Skeletal muscle cell (primary cell): Measurements from ENCODE around the gene CYP1A2.
"Not testable (repeated sequence)": the region's sequence is repeated elsewhere in the genome, so short reads cannot be mapped to it uniquely, and the experiment has no call there.

ENCODE experiments used
- DNase-seq: peaks from one replicate; pipeline ENCODE4 v3.0.0-alpha.2; 2010; ENCODE audit warnings: low read depth
- H3K4me3 ChIP-seq: 2 replicates; pipeline ENCODE4 v1.5.1; 2011; ENCODE audit warnings: low read depth, mild to moderate bottlenecking, control low read depth, low read length, moderate library complexity

Gene CYP1A2

DNA sequence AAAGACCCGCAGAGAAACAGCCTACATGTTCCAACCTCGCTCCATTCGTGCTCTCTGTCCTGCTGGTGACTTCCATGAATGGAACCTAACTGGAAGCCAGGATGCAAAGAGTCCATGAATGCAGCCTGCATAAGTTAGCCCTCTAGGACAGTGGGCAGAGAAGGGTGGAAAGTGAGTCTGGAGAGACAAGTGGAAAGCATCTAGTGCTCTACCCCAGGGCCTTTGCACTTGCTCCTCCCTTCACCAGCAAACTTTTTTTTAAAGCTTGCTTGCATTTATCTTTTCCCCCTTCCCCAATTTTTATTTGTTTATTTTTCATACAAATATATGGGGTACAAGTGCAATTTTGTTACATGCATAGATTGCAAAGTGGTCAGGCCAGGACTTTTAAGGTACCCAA lies 15.4 kb upstream of the CYP1A2 start:
- no peak for DNase-seq

DNA sequence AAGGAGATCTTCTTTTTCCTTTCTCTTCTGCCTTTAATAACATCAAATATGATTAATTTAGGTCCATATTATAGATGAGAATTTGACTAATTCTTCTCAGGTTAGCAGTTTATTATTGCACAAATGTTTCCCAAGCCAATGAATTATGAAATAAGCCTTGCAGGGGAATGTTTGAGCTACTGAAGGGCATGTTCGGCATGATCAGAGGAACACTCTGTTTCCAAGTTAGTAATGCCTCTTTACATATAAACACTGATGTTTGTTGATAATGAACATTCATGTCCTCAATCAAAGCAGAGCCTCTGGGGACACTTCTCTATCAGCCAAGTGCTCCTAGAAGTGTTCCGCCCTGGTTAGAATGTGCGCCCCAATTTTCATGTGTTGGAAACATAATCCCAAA lies 13.3 kb upstream of the CYP1A2 start:
- H3K4me3 ChIP-seq, result no peak overlapping the region
- no peak for DNase-seq

More for the DNA sequence above, 15.4 kb upstream of the CYP1A2 start:
- no peak overlapping the region for H3K4me3 ChIP-seq

DNA sequence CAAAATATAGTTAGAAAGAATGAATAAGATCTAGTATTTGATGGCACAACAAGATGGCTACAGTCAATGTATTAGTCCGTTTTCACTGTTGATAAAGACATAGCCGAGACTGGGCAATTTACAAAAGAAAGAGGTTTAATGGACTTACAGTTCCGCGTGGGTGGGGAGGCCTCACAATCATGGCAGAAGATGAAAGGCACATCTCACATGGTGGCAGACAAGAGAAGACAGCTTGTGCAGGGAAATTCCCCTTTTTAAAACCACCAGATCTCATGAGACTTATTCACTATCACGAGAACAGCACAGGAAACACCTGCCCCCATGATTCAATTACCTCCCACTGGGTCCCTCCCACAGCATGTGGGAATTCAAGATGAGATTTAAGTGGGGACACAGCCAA lies 10.4 kb upstream of the CYP1A2 start:
- H3K4me3 ChIP-seq, DNase-seq: not testable (repeated sequence)

DNA sequence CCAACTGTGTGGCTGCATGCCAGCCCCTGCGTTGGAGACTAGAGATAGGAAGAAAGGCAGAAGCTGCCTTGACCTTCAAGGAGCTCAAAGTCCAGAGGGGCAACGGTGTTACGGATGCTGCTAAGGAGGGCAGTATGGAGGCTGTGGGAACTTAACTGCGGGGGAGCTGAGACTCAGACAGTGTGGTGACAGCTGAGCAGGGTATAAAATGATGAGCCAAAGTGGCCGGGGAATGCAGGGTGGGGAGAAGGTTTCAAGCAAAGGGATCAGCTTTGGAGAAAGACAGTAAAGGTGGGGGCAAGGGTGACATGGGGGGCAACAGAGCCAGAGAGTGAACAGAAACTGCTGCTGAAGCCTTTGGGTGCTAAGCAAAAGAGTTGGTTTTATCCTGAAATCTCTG lies 6.2 kb upstream of the CYP1A2 start:
- no peak for DNase-seq
- H3K4me3 ChIP-seq, result no peak overlapping the region

DNA sequence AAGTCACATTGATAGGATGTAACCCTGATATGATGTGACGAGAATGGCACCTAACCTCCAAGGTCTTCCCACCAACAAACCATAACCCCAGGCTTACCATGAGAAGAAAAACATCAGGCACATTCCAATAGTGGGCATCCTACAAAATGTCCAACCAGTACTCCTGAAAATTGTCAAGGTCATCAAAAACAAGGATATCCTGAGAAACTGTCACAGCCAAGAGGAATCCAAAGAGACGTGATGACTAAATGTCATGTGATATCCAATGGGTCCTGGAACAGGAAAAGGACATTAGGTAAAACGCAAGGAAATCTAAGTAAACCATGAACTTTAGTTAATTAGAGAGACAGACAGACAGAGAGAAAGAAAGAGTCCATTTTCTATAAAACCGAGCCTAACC lies 2.3 kb upstream of the CYP1A2 start:
- no peak for DNase-seq
- no peak overlapping the region for H3K4me3 ChIP-seq

DNA sequence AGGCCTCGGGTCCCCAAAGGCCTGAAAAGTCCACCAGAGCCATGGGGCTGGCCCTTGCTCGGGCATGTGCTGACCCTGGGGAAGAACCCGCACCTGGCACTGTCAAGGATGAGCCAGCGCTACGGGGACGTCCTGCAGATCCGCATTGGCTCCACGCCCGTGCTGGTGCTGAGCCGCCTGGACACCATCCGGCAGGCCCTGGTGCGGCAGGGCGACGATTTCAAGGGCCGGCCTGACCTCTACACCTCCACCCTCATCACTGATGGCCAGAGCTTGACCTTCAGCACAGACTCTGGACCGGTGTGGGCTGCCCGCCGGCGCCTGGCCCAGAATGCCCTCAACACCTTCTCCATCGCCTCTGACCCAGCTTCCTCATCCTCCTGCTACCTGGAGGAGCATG lies 1.2 kb downstream of the CYP1A2 start:
- H3K4me3 ChIP-seq, result no peak overlapping the region
- no peak for DNase-seq

DNA sequence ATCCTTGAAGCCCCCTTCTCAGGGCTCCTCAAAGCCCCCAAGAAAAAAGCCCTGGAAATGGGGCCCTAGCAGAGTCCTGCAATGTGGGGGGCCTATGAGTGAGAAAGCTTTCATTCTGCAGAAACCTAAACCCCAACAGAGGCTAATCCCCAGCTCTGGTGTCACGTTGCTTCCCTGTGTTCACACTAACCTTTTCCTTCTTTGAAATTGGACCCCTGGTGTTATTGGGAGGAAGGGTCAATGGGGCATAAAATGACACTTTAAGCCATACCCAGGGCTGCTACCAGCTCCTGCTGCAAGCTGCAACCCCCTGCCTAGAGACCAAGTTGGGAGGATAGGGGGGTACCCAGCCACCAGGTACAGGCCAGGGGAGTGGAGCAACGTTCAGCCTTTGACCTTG lies 2.1 kb downstream of the CYP1A2 start:
- H3K4me3 ChIP-seq, result no peak overlapping the region
- no peak for DNase-seq

DNA sequence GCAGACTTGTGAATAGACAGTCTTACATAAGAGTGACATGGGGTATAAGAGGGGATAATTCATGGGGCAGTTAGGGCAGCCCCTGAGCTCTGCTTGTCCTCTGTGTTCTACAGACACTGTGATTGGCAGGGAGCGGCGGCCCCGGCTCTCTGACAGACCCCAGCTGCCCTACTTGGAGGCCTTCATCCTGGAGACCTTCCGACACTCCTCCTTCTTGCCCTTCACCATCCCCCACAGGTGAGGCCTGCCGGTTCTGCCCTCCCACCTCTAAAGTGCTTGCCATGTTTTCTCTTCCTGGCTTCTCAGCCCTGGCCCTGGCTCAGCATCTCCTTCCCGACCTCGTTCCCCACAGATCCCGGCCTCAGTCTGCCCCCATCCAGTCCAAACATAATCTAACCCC lies 3.4 kb downstream of the CYP1A2 start:
- no peak overlapping the region for H3K4me3 ChIP-seq
- DNase-seq, result no peak

DNA sequence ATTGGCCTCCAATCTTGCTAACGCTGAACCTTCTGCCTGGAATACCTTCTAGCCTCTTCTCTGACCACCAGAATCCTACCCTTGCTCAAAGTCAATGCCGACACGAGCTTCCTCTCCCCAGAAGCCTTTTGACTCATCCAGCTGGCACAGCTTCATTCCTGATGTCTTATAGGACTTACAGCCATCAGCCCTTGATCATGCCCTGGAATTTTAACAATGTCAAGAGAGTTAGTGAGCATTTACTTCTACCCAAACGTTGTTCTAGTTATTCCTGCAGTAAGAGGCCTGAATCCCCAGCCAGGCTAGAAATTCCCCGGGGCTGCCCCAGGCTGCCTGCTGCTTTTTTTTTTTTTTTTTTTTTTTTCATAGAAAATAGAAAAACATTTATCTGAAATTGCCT lies 3.9 kb downstream of the CYP1A2 start:
- peak; percentile 2 for DNase-seq
- H3K4me3 ChIP-seq, result no peak overlapping the region

DNA sequence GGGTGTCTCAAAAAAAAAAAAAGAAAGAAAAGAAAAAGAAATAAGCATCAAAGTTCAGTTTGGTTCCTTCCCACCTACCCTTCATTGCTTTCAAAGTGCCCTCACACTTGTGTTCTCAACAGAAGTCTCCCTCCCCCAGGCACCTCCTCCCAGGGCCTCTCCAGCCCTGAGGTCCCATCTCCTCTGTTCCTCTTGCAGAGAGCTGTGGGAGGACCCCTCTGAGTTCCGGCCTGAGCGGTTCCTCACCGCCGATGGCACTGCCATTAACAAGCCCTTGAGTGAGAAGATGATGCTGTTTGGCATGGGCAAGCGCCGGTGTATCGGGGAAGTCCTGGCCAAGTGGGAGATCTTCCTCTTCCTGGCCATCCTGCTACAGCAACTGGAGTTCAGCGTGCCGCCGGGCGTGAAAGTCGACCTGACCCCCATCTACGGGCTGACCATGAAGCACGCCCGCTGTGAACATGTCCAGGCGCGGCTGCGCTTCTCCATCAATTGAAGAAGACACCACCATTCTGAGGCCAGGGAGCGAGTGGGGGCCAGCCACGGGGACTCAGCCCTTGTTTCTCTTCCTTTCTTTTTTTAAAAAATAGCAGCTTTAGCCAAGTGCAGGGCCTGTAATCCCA lies 6.1 kb downstream of the CYP1A2 start:
- no peak overlapping the region for H3K4me3 ChIP-seq
- no peak for DNase-seq

DNA sequence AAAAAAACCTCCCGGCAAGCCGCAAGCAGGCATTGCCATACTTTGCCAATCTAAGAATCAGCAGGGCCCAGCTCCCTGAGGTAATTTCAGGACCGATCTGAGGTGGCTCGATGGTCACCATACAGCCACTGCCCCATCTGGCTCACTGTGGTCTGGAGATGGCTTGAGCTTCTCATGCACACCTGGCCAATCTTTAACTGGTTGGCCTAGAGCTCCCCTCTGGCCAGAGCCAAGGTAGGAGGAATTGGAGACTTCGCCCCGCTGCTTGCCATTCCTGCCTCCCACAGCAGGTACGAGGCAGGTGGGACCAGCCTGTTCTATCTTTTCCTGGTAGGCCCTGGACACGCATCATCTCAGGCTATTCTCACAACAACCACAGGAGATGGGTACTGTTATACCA lies 10.1 kb downstream of the CYP1A2 start:
- no peak for DNase-seq
- H3K4me3 ChIP-seq, result no peak overlapping the region

DNA sequence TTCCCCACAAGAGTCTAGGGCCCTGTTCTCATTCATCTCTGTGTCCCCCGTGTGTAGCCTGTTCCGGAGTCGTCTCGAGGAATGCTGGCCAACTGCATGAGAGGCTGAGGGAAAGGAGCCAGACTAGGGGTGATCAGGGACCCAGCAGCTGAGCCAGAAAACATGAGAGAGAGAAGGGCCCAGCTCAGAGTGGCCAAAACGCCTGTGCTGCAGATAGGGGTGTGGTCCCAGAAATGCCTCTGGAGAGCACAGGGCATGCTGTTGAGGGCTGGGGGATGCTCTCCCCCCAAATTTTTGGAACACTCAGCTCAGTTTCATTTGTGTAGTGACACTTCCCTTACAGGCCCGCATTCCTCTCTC lies 14.1 kb downstream of the CYP1A2 start:
- DNase-seq, result no peak
- H3K4me3 ChIP-seq, result no peak overlapping the region

DNA sequence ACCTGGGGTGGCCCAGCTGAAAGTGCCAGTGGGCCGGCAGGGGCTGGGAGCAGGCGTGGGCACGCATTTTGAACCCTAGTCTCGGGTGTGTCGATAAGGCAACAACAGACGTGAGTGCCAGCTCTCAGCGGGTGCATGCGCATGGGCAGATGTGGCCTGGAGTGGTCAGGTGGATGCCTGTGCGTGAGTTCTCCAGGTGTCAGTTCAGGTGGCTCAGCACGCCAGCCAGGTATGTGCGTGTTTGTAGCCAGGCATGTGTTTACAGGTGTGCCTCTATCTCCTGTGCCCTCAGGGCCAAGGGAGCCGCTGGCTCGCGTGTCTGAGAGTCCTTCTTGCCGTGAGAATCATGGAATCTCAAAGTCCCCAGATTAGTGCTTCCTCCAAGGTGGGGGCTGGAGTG lies 14.8 kb downstream of the CYP1A2 start:
- no peak for DNase-seq
- H3K4me3 ChIP-seq, result no peak overlapping the region

DNA sequence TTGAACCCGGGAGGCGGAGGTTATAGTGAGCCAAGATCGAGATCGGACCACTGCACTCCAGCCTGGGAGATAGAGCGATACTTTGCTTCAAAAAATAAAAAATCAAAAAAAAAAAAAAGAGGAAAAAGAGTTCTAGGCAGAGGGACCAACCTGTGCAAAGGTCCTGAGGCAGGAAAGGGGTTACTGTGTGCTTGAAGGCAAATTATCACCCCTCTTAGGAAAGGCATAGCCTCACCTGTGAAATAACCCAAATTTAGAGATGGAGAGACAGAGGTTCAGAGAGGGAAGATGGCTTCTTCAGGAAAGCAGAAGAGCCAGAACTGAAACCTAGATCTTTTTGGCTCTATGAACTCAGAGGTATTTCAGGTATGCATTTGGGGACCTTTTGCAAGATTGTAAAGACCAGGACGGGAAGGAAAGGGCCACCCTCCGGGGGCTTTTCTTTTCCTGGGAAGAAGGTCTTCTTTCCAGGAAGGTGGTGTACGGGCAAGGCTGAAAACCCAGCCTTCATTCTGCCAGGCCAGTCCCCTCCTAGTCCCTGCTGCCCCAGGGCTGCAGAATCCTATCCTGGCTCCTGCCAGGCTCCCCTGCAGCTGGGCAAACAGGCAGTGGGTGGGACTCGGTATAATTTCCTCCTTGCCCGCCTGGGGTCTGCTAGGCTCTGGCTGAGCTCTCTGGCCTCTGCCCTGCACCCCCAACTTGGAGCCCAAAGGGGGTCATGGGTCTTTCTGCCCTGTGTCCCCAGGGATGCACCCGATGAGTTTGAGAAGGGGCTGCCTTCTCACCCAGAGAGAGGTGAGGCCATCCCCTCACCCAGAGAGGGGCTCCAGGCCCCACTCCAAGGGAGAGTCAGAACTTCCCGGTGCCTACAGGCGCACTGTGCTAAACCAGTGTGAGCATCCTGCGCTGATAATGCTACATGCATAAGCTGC lies 18.8 kb downstream of the CYP1A2 start:
- no peak overlapping the region for H3K4me3 ChIP-seq
- DNase-seq, result no peak

DNA sequence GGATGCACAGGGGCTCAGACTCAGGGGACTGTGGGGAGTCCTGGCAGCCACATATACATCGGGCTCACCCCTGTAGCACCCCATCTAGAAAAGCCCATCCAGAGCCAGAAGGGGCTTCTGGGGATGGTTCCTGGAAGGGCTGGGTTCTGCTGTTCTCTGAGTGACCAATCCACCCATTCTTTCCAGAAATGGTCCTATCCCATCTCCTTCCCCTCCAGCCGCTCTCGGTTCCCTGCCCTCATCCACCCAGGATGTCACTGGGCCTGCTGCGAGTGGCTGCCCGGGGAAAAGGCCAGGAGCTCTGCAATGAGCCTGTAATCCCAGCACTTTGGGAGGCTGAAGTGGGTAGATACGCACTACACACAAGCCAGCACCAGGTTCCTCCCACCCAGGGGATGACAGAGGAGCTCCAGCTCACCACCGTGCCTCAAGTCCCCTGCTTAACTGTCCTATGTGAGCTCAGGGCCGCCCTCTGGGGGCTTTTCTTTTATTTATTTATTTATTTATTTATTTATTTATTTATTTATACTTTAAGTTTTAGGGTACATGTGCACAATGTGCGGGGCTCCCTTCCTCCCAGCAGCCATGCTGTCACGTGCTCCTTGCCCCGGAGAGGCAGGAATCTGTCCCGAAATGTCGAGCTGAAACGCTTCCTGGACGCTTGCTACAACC lies 19.6 kb downstream of the CYP1A2 start:
- no peak for DNase-seq
- H3K4me3 ChIP-seq, result peak overlapping the region; percentile 20

DNA sequence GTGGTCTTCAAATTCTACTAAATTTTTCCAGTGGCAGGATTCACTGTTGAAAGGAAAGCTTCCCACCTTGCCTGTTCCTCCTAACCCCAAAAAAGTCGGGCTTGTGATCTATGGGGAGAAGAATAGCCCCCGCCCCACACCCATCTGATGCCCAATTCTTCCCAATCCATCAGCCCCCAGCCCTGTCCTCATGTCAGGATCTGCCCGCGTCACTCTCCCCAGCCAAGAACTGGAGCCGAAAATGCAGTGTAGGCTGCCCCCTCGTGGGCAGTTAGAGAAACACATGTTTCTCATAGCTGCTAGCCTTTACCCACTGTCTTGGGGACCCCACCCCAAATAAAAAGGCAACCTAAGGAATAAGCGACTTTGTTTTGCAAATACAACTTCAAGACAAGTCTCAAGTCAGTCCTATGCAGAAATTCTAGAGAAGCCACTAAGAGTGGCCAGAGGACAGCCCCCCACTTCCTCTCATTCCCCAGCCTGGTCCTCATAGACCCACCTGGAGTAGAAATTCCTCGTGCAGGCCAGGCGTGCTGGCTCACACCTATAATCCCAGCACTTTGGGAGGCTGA lies 20.2 kb downstream of the CYP1A2 start:
- no peak for DNase-seq
- peak overlapping the region; percentile 20 for H3K4me3 ChIP-seq

DNA sequence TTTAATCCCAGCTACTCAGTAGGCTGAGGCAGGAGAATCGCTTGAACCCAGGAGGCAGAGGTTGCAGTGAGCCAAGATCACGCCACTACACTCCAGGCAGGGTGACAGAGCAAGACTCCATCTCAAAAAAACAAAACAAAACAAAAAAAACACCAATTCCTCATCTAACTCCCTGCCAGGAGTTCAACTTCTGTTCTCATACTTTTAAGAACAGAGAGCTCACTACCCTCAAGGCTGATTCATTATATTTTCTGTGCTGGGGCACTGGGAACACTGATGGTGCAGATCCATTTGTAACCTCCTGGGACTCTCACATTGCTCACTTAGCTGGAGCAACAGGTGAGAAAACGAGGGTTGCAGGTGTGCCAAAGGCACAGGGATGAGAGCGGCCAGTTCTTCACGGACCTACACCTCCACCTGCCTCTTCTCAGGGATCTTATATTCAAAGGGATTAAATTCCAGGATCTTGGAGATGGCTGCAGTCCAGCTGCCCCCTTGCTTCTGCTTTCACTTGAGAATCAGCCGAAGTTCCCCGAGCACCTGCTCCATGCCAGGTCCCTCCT lies 20.9 kb downstream of the CYP1A2 start:
- no peak for DNase-seq
- no peak overlapping the region for H3K4me3 ChIP-seq

DNA sequence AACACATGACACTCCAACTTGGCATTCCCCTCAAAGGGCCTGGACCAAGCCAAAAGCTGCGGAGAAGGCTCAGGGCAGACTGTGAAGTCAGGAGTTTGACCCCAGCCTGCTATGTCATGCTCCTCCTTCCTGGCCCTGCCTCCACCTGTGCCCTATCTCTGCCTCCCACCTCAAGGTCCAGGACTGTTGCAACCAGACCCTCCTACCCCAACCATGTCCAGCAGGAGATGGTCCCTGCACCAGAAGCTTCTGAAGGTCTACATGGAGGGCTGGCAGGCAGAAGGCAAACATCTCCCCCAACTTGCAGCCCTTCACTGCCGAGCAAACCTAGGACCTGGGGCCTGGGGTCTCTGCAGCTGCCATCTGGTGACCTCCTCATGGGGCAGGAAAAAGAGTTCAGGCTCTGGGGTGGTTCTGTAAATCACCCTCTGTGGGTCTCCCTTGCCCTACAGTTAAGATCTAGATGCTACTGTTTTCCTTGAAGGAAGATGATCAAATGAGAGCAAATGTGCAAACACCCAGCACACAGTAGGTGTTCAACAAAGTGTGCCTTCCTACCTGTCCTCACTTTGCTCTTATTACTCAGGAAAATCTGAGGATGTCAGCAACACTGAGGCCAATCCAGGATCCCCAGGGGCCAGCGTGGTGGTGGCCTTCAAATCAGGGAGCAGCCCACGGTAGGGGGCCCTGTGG lies 21.7 kb downstream of the CYP1A2 start:
- no peak for DNase-seq
- no peak overlapping the region for H3K4me3 ChIP-seq

DNA sequence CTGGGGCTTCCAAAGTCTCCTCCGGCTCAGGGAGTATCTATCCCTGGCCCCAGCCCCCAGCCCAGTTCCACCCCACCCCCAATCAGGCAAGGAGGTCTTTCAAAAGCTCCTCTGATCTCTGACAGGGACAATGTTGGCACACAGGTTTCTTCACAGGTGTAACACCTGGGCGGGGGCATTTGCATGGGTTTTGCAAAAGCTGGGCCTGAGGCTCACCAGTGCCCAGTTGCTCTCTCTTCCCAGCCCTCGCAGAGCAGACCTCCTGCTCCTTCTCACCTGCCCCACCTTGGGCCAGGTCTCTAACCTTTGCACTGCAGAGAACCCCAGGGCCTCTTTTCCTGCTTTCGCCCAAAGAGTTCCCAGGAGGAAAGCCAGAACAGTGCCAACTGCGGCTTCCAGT lies 24.7 kb downstream of the CYP1A2 start:
- no peak for DNase-seq
- H3K4me3 ChIP-seq, result no peak overlapping the region
